Upper lobe of left lung (tissue), 4 donors: ENCODE results near the gene CD59.

ENCODE experiments used
- CTCF ChIP-seq, 6 experiments: fragments of 450-650 bp in 4 of 6; fragments of 200-600 bp in 2 of 6; sonication (generic) in 2 of 6; IDR thresholded peaks; one replicate each; pipeline ENCODE4 v1.5.1; 2016 to 2019; ENCODE audit warnings: antibody characterized with exemption in 6 of 6
- POLR2A ChIP-seq, 4 donors: fragments of 450-650 bp; IDR thresholded peaks; one replicate each; pipeline ENCODE4 v1.5.1; 2016 to 2017; ENCODE audit warnings: antibody characterized with exemption in 4 of 4, mild to moderate bottlenecking in 2 of 4

GRCh38 chr11:33741806-33742205 is 5.6 kb upstream of the CD59 start:
- TF ChIP-seq CTCF (IDR thresholded peaks at IDR 0.05) (no peak), POLR2A (IDR thresholded peaks at IDR 0.05) (no peak)
